HG03432 (cell line): ENCODE results near the gene RALGAPA2.

ENCODE experiments used
- ATAC-seq: cut with Tn5 transposase; IDR thresholded peaks from one replicate; pipeline ENCODE4 v1.9.1; 2021; ENCODE audit warnings: mild to moderate bottlenecking, moderate library complexity; ENCODE audit not compliant: unreplicated experiment

The RALGAPA2 gene

DNA sequence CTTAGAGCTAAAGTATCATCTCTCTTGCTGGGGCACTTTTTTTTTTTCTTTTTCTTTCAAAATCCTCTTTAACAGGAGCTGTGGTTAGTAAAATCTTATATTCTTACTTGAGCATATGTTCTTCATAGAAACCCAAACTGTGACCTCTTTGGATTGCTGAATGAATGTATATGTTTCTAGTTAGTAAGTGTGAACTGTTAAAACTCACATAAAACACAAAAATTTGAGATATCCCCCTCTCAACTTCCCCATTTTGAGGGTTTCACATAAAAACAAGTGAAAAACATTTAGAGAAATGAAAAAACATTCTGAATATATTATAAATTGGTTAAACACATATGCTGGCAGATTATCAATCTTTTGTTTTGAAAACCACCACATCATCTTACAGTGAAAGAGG is 266.4 kb downstream of the RALGAPA2 start:
- no peak for ATAC-seq

GRCh38 chr20:20443504-20443903 is 268.9 kb downstream of the RALGAPA2 start:
- no peak for ATAC-seq

GRCh38 chr20:20442466-20442865 is 270.0 kb downstream of the RALGAPA2 start:
- no peak for ATAC-seq

DNA sequence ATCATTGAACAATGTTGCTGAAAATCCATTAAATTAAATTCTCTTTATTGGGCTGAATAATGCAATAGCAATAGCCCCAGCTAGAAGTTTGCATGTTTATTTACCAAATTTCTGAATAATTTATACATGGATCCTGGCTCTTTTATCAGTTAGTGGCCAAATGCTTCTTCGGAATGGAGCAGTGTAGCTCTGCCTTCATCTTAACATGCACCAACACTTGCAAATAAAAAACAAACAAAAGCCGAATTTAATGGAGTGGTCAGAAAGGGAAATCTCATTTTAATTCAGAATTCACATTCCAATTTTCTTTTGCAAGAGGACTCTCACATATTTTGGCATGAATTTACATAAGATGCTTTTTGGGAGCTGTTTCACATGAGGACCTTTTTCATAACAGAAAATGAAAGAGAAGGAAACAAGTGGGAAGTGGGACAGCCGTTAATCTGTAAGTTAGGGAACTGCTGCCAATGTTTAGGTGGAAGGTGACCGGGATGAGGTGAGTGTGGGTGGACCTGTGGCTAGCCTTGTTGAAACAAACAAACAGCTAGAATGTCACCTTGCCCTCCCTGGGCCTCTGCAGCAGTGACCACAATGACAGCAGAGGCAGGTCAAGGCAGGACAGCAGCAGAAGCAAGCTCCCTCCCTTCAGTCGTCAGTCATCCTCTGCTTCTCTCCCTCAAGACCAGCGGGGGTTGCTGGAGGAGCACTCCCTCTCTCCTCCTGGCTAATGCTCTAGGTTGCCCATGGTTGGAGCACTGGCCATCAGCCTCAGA is 271.4 kb downstream of the RALGAPA2 start:
- no peak for ATAC-seq

- ATAC-seq: no peak
Measured at GRCh38 chr20:20440481-20440880, 272.0 kb downstream of the RALGAPA2 start.

GRCh38 chr20:20439602-20440190 is 272.7 kb downstream of the RALGAPA2 start:
- no peak for ATAC-seq

GRCh38 chr20:20437314-20437713 is 275.1 kb downstream of the RALGAPA2 start:
- no peak for ATAC-seq

- ATAC-seq: no peak
Measured at GRCh38 chr20:20436689-20437088, 275.8 kb downstream of the RALGAPA2 start.

DNA sequence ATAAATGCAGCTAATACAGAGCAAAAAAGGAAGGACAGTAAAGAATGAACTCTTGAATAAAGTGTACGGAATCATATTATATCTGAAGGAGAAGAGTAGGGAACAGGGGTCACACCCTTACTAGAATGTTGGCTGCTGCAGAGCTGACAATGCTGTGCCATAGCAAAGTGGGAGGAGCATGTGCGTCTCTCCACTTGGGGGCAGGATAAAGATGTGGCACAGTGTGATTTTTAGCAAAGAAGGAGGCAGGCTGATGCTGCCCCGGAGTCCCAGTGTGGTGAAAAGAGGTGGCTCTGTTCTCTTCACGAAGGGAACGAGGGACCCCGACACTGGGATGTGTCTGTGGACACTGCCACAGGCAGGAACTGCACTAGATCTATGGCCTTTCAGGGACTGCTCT is 277.0 kb downstream of the RALGAPA2 start:
- ATAC-seq: no peak

GRCh38 chr20:20432618-20433286 is 279.7 kb downstream of the RALGAPA2 start:
- no peak for ATAC-seq

GRCh38 chr20:20430066-20430465 is 282.4 kb downstream of the RALGAPA2 start:
- no peak for ATAC-seq

DNA sequence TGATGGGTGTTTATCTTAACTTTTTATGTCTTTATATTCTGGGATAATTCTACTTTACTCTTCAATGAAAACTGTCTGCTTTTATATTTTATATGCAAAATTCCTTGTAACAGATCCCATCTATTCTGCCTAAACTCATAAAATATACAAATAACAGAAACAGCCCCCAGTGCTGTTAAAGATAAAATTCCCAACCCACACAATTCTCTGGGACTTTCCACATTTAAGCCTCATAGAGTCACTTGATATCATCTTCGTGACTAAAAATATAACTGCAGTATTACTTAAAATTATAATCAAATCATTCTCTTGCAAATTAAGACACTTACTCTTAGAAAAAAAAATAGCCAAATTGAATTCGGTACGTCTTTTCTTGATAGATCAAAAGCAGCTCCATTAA is 284.4 kb downstream of the RALGAPA2 start:
- ATAC-seq: no peak

DNA sequence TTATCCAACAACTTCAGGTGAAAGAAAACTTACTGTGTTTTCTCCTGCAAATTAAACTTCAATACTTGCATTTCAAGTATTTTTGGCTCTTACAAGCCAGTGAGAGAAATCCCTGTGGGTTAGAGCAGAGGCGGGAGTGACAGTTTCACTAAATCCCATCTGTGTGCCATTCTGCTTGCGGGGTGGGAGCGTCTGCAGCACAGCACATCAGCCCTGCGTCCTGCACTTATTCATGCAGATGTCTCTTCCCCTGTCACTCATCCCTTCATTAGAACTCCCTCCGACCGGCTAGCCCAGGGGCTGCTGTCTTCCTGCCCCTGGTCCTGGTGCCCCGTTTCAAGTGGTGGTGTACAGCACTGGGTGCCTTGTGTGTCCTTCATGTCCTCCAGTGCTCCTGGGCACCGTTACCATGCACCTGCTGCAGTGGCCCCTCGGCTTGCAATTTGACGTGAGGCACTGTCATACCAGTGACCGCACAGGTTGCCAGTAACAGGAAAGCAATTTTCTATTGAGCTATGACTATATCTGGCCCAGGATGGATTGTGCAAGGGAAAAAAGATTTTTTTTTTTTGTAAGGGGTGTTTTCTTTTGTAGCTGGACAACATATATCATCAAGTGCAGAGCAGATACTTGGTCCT is 285.1 kb downstream of the RALGAPA2 start:
- no peak for ATAC-seq

DNA sequence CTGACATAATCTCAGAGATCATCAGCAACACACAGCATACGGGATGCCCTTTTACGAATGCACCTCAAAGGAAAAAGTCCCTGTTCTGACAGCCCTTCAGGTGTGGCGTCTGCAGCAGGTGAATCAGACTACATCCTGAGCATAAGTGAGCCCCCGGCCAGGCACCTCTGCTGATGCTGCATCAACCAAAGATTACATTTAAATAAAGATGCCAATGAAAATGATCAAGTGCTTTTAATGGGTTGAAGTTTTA is 285.9 kb downstream of the RALGAPA2 start:
- ATAC-seq: no peak

DNA sequence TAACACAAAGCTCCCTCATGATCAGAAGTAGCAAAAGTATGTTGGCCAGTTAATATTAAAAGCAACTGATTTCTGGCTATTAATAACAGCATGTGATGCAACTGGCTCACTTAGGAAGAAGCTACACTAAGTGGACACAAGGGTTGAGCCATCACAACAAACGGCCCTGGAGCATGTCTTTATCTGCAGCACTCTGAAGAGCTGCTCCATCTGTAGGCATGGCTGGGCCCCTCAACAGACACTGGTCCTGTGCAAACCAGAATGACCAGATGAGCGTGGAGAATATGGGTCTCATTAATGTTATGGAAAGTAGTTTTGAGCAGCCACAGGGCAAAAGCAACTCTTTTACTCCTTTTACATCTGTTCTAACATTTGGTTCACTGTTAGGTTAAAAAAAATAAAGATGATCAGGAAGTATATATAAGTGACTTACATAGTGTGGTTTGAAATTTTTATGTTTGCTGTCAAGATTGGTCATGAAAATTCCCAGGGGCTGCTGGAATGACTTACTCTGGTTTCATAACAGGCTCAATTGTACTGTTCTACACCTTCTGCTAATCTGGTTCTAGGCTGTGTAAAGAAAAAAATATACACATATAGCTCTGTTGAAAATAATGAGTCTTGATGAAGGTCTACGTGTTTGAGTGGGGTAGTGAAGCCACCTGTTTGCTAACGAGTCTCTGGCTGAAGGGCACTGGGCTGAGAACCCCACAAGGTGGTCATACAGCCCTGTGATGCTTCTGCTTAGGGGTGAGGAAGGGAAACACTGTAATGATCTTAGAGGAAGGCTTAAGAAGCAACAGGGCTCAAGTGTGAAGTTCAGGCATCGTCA is 286.4 kb downstream of the RALGAPA2 start:
- no peak for ATAC-seq

DNA sequence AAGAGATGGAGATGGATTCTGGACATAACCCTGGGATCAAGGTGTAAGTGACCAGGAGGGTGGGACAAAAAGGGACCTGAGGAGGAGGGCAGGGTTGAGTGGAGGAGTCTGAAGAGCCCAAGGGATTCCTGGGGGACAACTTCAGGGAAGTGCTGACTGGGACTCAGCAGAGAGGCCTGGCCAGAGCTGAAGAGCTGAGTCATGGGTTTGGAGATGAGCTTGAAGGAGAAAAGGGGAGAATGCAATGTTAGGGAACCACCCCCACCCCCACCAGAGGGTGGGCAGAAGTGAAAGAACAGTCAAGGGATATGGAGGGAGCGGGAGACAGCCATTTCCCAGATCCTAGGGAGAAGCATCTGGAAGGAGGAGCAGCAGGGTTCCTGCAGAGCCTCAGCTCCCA is 289.3 kb downstream of the RALGAPA2 start:
- no peak for ATAC-seq

DNA sequence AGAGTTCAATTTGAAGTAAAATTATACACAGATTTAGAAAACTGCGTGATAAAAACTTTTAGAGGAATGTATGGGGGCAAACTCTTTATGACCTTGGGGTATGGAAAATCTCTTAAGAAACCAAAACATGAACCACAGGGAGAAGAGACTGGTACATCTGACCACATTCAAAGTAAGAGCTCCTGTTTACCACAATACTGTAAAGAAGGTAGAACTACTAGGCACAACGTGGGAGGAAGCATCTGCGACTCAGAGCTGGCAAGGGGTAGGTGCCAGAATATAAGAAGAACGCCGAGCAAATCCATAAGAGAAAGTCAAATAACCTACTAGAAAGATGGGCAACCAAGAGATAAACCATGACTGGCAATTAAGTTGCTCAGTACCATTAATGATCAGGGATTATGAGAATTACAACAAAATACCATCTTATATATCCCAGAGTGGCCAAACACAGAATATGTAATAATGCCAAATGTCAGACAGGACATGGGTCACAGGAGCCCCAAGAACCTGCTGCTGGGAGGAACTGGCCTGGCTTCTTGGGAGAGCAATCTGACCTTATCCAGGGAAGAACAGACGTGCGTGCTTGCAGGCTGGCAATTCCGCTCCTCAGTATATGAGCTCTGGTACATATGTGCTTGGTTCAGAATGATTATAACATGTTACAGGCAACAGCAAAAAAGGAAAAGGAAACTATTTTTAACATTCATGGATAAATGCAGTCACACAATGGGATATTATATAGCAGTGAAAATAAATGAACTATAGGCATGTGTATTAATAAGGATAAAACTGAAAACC is 294.4 kb downstream of the RALGAPA2 start:
- no peak for ATAC-seq

- no peak for ATAC-seq
Measured at GRCh38 chr20:20415321-20415720, 297.1 kb downstream of the RALGAPA2 start.

DNA sequence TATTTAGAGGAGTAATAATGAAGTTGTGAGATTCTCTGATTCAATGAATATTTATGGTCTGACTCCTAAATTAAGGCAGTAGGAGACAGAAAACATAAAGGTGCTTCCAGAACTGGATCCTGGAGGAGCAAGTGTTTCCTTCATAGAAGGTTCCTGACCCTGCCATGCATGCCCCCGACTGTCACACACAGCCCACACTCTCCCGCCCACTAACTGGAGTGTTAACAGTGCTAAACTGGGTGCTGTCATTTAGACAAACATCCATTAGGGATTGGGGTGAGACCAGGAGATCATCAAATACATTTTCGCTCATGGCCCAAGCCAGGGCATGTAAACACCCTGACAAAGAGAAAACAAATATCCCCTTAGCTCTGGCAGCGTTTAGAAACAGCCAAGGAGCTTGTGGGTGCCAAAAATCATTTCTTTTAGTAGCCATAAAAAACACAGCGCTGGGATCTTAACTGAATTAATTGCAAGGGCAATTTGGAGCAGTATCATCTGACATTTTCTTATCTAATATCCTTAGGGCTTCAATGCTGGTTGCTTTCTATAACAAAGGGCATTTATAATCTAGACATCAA is 297.7 kb downstream of the RALGAPA2 start:
- no peak for ATAC-seq

DNA sequence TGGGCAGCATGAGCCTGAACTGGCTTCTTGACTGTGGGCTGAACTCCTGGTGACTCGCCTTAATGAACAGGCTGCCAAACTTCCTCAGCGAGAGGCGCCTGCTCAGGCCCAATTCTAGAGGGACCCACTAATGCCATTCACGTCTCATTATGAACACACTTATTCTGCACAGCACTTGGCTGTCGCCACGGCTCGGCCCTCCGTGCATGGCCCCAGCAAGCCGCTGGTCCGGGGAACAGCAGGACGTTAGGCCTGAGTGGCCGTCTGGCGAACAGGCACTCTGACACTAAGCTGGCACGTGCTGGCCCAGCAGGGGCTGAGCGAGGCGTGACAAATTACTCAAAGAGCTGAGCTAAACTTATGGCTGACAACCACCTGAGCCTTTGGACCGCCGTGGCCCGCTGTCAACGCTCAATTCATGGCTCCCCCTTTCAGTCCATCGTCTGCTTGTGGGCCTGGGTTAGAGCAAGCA is 298.6 kb downstream of the RALGAPA2 start:
- no peak for ATAC-seq
